HepG2 (cell line): ENCODE data around the gene SPATA31E1. TPM values are rescaled to one million over a fixed set of nuclear protein-coding genes. Genes with fewer than 3 reads are reported as not detected.

Experiments
- ATAC-seq: fragments of 200-7000 bp; cut with Tn5 transposase; 3 replicates; pipeline ENCODE4 v1.9.1; 2020; ENCODE audit warnings: mild to moderate bottlenecking, moderate library complexity
- BruUV-seq: library from RNA; stranded (reverse); fragments of 400-500 nt; replicated peaks from 2 replicates; lab custom pipeline; 2021; lab: Mats Ljungman, UMichigan
- CTCF ChIA-PET: fragments of 300-600 bp; formaldehyde crosslinking; extraction: SDS; loops from one replicate; lab custom pipeline; 2021; ENCODE audit warnings: low total read pairs, inconsistent platforms, low intra/inter-chr PET ratio; lab: Yijun Ruan, JAX
- POLR2A ChIA-PET: fragments of 350-600 bp; sonication (Branson Sonifier 250); formaldehyde crosslinking; loops from one replicate; lab custom pipeline; 2020; ENCODE audit warnings: antibody characterized with exemption, inconsistent platforms; lab: Yijun Ruan, JAX
- DNase-seq: peaks from one replicate; pipeline ENCODE4 v3.0.0-alpha.2; 2015; ENCODE audit warnings: low spot score
- FAIRE-seq: peaks from 3 replicates; lab custom pipeline; 2011; peaks lifted over from hg19 to GRCh38; lab: Jason Lieb, UNC
- H2AFZ ChIP-seq: one replicate; pipeline ENCODE4 v1.6.1; 2011; ENCODE audit warnings: low read length, inconsistent platforms
- H3K27ac ChIP-seq: fragments of 300-600 bp; 3 replicates; pipeline ENCODE4 v1.8.0; 2011; ENCODE audit warnings: mixed run types, mild to moderate bottlenecking, mixed read lengths, low read length, inconsistent platforms; ENCODE audit not compliant: insufficient read depth; ENCODE audit errors: extremely low read length
- H3K27me3 ChIP-seq, 2 experiments: fragments of 200-600 bp in 1 of 2; 2 replicates in 1 of 2; 3 replicates in 1 of 2; pipeline versions ENCODE4 v1.6.0 to v1.8.0; 2011; ENCODE audit warnings: low read length in 2 of 2, mild to moderate bottlenecking in 2 of 2, moderate library complexity in 2 of 2, inconsistent platforms in 1 of 2; ENCODE audit not compliant: insufficient read depth in 2 of 2, control insufficient read depth in 1 of 2
- H3K36me3 ChIP-seq, 2 experiments: fragments of 200-600 bp in 1 of 2; replicated peaks in 1 of 2; 2 replicates in 1 of 2; 3 replicates in 1 of 2; pipeline versions ENCODE4 v1.5.1 to v1.8.0; 2011; ENCODE audit warnings: low read length in 2 of 2, inconsistent platforms in 1 of 2; ENCODE audit not compliant: insufficient read depth in 2 of 2, control insufficient read depth in 1 of 2
- H3K4me1 ChIP-seq: 2 replicates; pipeline ENCODE4 v1.5.1; 2012; ENCODE audit warnings: low read length, inconsistent platforms; ENCODE audit not compliant: insufficient read depth
- H3K4me2 ChIP-seq: 2 replicates; pipeline ENCODE4 v1.6.0; 2011; ENCODE audit warnings: low read depth, low read length, inconsistent platforms
- H3K4me3 ChIP-seq, 3 experiments: fragments of 200-600 bp in 1 of 3; sonication (generic), shearing (Covaris generic) in 1 of 3; replicated peaks in 1 of 3; 2 replicates each; pipeline ENCODE4 v1.5.1; 2011 to 2016; ENCODE audit warnings: low read length in 3 of 3, inconsistent platforms in 2 of 3, low read depth in 2 of 3, mild to moderate bottlenecking in 2 of 3, control low read depth in 1 of 3, mixed read lengths in 1 of 3; ENCODE audit not compliant: insufficient read depth in 1 of 3
- H3K79me2 ChIP-seq: one replicate; pipeline ENCODE4 v1.6.1; 2011; ENCODE audit warnings: low read length, inconsistent platforms; ENCODE audit not compliant: insufficient read depth
- H3K9ac ChIP-seq: 2 replicates; pipeline ENCODE4 v1.6.0; 2011; ENCODE audit warnings: mild to moderate bottlenecking, low read depth, low read length, inconsistent platforms; ENCODE audit not compliant: insufficient read depth
- H3K9me3 ChIP-seq: 2 replicates; pipeline ENCODE4 v1.5.1; 2012; ENCODE audit warnings: mild to moderate bottlenecking, low read length
- H4K20me1 ChIP-seq: 2 replicates; pipeline ENCODE4 v1.6.0; 2011; ENCODE audit warnings: inconsistent platforms, mild to moderate bottlenecking, low read length, moderate library complexity; ENCODE audit not compliant: insufficient read depth
- CC2D1A ChIP-seq: sonication (generic); formaldehyde crosslinking; IDR thresholded peaks from 2 replicates; pipeline ENCODE4 v1.8.1; 2023; ENCODE audit warnings: mild to moderate bottlenecking, missing genetic modification reagents
- HHEX ChIP-seq: IDR thresholded peaks from 2 replicates; pipeline ENCODE4 v1.6.1; 2016; ENCODE audit warnings: control low read depth
- KDM1A ChIP-seq: IDR thresholded peaks from 2 replicates; pipeline ENCODE4 v1.6.1; 2016; ENCODE audit warnings: missing compliant biosample characterization
- MED1 ChIP-seq: sonication (generic); formaldehyde crosslinking; IDR thresholded peaks from 2 replicates; pipeline ENCODE4 v1.4.0; 2020; ENCODE audit warnings: missing genetic modification reagents
- PHF8 ChIP-seq: sonication (generic); formaldehyde crosslinking; IDR thresholded peaks from 2 replicates; pipeline ENCODE4 v1.5.0; 2020; ENCODE audit warnings: missing genetic modification reagents
- SRSF9 ChIP-seq: fragments of 200-400 bp; formaldehyde crosslinking; IDR thresholded peaks from 2 replicates; pipeline ENCODE4 v1.6.1; 2018; ENCODE audit warnings: borderline replicate concordance, mild to moderate bottlenecking, low read depth, low read length; ENCODE audit not compliant: insufficient read depth, poor library complexity, severe bottlenecking
- TAF1 ChIP-seq: sonication (generic); formaldehyde crosslinking; IDR thresholded peaks from 2 replicates; pipeline ENCODE4 v1.4.0; 2020; ENCODE audit warnings: missing genetic modification reagents
- U2AF1 ChIP-seq: fragments of 200-400 bp; formaldehyde crosslinking; optimal IDR thresholded peaks from 2 replicates; pipeline ENCODE3; 2017; ENCODE audit warnings: mild to moderate bottlenecking, low read depth, low read length
- ZNF354B ChIP-seq: sonication (generic); formaldehyde crosslinking; IDR thresholded peaks from 2 replicates; pipeline ENCODE4 v1.8.0; 2022; ENCODE audit warnings: mild to moderate bottlenecking, missing genetic modification reagents
- ZNF512B ChIP-seq: sonication (generic); formaldehyde crosslinking; IDR thresholded peaks from 2 replicates; pipeline ENCODE4 v1.5.1; 2020; ENCODE audit warnings: missing genetic modification reagents, mild to moderate bottlenecking, borderline replicate concordance
- ZNF619 ChIP-seq: sonication (generic); formaldehyde crosslinking; IDR thresholded peaks from 2 replicates; pipeline ENCODE4 v1.4.0; 2020; ENCODE audit warnings: mild to moderate bottlenecking, missing genetic modification reagents
- WGBS: methylation state at CpG from one replicate; pipeline ENCODE4 v1.1.6; 2017; ENCODE audit warnings: low lambda C conversion rate; 5-methylcytosine and 5-hydroxymethylcytosine counted together
- in situ Hi-C: cut with HindIII; loops from 2 replicates; pipeline ENCODE4 v1.10.0; 2017; ENCODE audit warnings: low pct_unique_long_range_greater_than_20kb; ENCODE audit not compliant: extremely low pct_ligation_motif_present
- intact Hi-C: fragments of 100-400 bp; cut with micrococcal nuclease; formaldehyde crosslinking; loops from one replicate; pipeline ENCODE4 v1.10.0; 2022; ENCODE audit not compliant: unreplicated experiment
- polyA plus RNA-seq, 8 experiments: library from polyadenylated mRNA; depleted of rRNA in 3 of 8; stranded (reverse) in 7 of 8; unstranded in 1 of 8; fragments of >200 nt; fragmentation: Illumina TruSeq in 4 of 8; extraction: Trizol in 4 of 8; gene quantifications; 2 replicates each; pipeline versions ENCODE4 v1.2.1 to v1.2.3, GENCODE V29; 2011 to 2016; ENCODE audit warnings: low read depth in 4 of 8, missing spikeins in 1 of 8, mixed read lengths in 1 of 8; ENCODE audit not compliant: insufficient read depth in 1 of 8
- total RNA-seq, 5 experiments: library from RNA; depleted of rRNA; stranded (reverse); fragments of >200 nt; fragmentation: Illumina TruSeq; extraction: Trizol; gene quantifications; 2 replicates each; pipeline ENCODE4 v1.2.3, GENCODE V29; 2016; ENCODE audit warnings: low read depth in 1 of 5
- TF ChIP-seq, protein P1 (sequence below): sonication (generic); formaldehyde crosslinking; IDR thresholded peaks from 2 replicates; pipeline ENCODE4 v1.4.0; 2020; ENCODE audit warnings: missing genetic modification reagents
- TF ChIP-seq, protein P2 (sequence below): sonication (generic); formaldehyde crosslinking; conservative IDR thresholded peaks from 2 replicates; pipeline ENCODE4 v1.4.0; 2020; ENCODE audit warnings: missing genetic modification reagents
- TF ChIP-seq, protein P3 (sequence below): sonication (generic); formaldehyde crosslinking; IDR thresholded peaks from 2 replicates; pipeline ENCODE4 v1.8.0; 2022; ENCODE audit warnings: missing genetic modification reagents, low read depth, mild to moderate bottlenecking, borderline replicate concordance

Gene SPATA31E1
- total and polyA plus RNA-seq, 2 of the 13 experiments (the other 11 are each of a cell fraction or from before 2014, with no cell fraction given): not detected

- no peak for TF ChIP-seq SRSF9
- TF ChIP-seq U2AF1: no peak
- TF ChIP-seq, protein P1, sequence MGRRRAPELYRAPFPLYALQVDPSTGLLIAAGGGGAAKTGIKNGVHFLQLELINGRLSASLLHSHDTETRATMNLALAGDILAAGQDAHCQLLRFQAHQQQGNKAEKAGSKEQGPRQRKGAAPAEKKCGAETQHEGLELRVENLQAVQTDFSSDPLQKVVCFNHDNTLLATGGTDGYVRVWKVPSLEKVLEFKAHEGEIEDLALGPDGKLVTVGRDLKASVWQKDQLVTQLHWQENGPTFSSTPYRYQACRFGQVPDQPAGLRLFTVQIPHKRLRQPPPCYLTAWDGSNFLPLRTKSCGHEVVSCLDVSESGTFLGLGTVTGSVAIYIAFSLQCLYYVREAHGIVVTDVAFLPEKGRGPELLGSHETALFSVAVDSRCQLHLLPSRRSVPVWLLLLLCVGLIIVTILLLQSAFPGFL (CRISPR knock-in tag): no peak
- TF ChIP-seq, all 625 proteins: peak for 0
Measured at GRCh38 chr9:87864915-87865314, 17.8 kb upstream of the SPATA31E1 start (continued).

- Histone ChIP-seq H3K4me2 (no peak overlapping the region), H3K27ac (no peak overlapping the region), H3K36me3 (no peaks in the 10 kb centered on the region), H3K4me1 (no peaks in the 10 kb centered on the region), H3K27me3 (peaks cover 0 to 1% of the 10 kb centered on the region in 2 experiments; a peak in 1 of 5 replicates), H3K4me3 (no peak overlapping the region), H3K9ac (no peak overlapping the region), H3K79me2 (no peaks in the 10 kb centered on the region), H4K20me1 (no peaks in the 10 kb centered on the region), H3K9me3 (peaks cover 4% of the 10 kb centered on the region; the same call in 1 of the 2 replicates), H2AFZ (no peak overlapping the region)
- no TSS peak for BruUV-seq
- ChIA-PET POLR2A (no interaction called here), CTCF (no interaction called here)
- ATAC-seq (peak; percentile 38; the same call in 1 of the 3 replicates), DNase-seq (no peak), FAIRE-seq (no peak)
- in situ Hi-C loops: no loop called here
- WGBS: 18% methylated on average over 3 of the region's 3 CpGs
- TF ChIP-seq PHF8 (CRISPR knock-in tag): no peak
- no peak for TF ChIP-seq ZNF354B (CRISPR knock-in tag)
- no peak for TF ChIP-seq HHEX (CRISPR knock-in tag)
- TF ChIP-seq TAF1 (CRISPR knock-in tag): no peak
- TF ChIP-seq MED1 (CRISPR knock-in tag): no peak
- TF ChIP-seq, protein P2, sequence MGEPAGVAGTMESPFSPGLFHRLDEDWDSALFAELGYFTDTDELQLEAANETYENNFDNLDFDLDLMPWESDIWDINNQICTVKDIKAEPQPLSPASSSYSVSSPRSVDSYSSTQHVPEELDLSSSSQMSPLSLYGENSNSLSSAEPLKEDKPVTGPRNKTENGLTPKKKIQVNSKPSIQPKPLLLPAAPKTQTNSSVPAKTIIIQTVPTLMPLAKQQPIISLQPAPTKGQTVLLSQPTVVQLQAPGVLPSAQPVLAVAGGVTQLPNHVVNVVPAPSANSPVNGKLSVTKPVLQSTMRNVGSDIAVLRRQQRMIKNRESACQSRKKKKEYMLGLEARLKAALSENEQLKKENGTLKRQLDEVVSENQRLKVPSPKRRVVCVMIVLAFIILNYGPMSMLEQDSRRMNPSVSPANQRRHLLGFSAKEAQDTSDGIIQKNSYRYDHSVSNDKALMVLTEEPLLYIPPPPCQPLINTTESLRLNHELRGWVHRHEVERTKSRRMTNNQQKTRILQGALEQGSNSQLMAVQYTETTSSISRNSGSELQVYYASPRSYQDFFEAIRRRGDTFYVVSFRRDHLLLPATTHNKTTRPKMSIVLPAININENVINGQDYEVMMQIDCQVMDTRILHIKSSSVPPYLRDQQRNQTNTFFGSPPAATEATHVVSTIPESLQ: no peak
- TF ChIP-seq KDM1A (CRISPR knock-in tag): no peak
- no peak for TF ChIP-seq ZNF512B (CRISPR knock-in tag)
- TF ChIP-seq ZNF619 (CRISPR knock-in tag): no peak
- TF ChIP-seq, protein P3, sequence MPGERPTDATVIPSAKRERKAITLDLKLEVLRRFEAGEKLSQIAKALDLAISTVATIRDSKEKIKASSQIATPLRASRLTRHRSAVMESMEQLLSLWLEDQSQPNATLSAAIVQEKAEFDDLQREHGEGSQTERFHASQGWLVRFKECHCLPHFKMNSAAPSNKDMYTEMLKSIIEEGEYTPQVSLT (CRISPR knock-in tag): no peak
- no peak for TF ChIP-seq CC2D1A (CRISPR knock-in tag)
- intact Hi-C loops: no loop called here
Measured at GRCh38 chr9:87865626-87866025, 17.1 kb upstream of the SPATA31E1 start.
